Measurements from ENCODE around the gene CDH4.

Gene CDH4

DNA sequence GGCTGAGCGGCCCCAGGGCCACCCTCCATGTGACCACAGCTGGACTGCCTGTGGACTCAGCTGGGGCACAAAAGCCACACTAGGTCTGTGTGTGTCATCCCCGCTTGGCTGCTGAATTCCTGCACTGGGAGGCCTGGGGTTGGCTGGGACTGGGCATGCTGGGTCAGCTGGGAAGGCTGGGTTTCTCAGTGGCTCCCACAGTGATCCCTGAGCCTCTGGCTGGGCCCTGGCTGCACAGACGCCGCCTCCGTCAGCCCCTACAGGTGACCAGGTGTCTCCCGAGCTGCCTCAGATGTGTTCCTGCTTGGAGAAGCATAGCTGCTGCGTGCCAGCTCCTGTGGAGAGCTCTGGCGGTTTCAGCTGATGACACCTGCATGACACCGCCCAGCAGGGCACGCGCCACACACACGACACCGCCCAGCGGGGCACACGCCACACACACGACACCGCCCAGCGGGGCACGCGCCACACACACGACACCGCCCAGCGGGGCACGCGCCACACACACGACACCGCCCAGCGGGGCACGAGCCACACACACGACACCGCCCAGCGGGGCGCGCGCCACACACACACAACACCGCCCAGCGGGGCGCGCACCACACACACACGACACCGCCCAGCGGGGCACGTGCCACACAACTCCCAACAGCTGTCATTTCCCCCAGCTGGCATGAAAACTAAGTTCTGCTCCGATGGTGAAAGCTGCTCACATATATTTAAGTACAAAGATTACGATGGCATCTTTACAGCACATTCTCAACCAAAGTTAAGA lies 724.8 kb downstream of the CDH4 start:
- Histone ChIP-seq H3K27ac (replicated peaks) (no peak overlapping the region), H3K27me3 (ENCODE audit: insufficient read depth, poor library complexity, severe bottlenecking) (no peaks in the 10 kb centered on the region), H3K4me3 (replicated peaks; ENCODE audit: insufficient read depth, low read length) (no peak overlapping the region)
- no peak for DNase-seq (ENCODE audit: low read depth in 1 of 2, low spot score in 1 of 2)
- TF ChIP-seq SPI1 (IDR thresholded peaks at IDR 0.05; ENCODE audit: borderline replicate concordance, low read depth) (no peak), POLR2AphosphoS5 (IDR thresholded peaks at IDR 0.05; ENCODE audit: low read depth) (no peak)
- TF ChIP-seq, protein P1, sequence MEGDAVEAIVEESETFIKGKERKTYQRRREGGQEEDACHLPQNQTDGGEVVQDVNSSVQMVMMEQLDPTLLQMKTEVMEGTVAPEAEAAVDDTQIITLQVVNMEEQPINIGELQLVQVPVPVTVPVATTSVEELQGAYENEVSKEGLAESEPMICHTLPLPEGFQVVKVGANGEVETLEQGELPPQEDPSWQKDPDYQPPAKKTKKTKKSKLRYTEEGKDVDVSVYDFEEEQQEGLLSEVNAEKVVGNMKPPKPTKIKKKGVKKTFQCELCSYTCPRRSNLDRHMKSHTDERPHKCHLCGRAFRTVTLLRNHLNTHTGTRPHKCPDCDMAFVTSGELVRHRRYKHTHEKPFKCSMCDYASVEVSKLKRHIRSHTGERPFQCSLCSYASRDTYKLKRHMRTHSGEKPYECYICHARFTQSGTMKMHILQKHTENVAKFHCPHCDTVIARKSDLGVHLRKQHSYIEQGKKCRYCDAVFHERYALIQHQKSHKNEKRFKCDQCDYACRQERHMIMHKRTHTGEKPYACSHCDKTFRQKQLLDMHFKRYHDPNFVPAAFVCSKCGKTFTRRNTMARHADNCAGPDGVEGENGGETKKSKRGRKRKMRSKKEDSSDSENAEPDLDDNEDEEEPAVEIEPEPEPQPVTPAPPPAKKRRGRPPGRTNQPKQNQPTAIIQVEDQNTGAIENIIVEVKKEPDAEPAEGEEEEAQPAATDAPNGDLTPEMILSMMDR (IDR thresholded peaks at IDR 0.05; ENCODE audit: insufficient read depth, low read length) = no peak

DNA sequence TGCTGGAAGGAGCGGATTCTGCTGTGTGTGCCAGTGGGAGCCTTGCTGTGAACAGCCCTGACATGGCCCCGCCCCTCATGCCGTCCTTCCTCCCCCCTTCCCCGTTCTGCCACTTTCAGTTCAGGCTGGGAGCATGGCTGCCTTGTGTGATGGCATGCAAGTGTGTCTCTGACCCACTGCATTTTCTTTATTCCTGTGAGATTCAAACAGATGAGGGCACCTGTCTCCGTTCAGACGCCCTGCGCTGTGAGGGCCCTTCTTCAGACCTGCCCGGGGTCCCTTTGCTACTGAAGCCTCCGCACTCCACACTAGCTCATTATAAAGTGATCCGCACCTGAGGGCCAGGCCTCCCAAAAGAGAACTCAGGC lies 725.3 kb downstream of the CDH4 start:
- DNase-seq (ENCODE audit: low read depth in 1 of 2, low spot score in 1 of 2) = no peak
- no peak overlapping the region for H3K4me3 ChIP-seq (replicated peaks; ENCODE audit: insufficient read depth, low read length)
- no peak overlapping the region for H3K27ac ChIP-seq (replicated peaks)
- no peaks in the 10 kb centered on the region for H3K27me3 ChIP-seq (ENCODE audit: insufficient read depth, poor library complexity, severe bottlenecking)
- TF ChIP-seq POLR2AphosphoS5 (IDR thresholded peaks at IDR 0.05; ENCODE audit: low read depth) (no peak), GABPA (IDR thresholded peaks at IDR 0.05; ENCODE audit: low read depth) (no peak), REST (IDR thresholded peaks at IDR 0.05; ENCODE audit: insufficient replicate concordance, low read depth) (no peak), SPI1 (IDR thresholded peaks at IDR 0.05; ENCODE audit: borderline replicate concordance, low read depth) (no peak)
- TF ChIP-seq, protein P1 (IDR thresholded peaks at IDR 0.05; ENCODE audit: insufficient read depth, low read length) = no peak

- Histone ChIP-seq H3K4me3 (replicated peaks; ENCODE audit: insufficient read depth, low read length) (no peak overlapping the region), H3K27me3 (ENCODE audit: insufficient read depth, poor library complexity, severe bottlenecking) (no peaks in the 10 kb centered on the region), H3K27ac (replicated peaks) (no peak overlapping the region)
- DNase-seq (ENCODE audit: low read depth in 1 of 2, low spot score in 1 of 2) = no peak
- TF ChIP-seq GABPA (IDR thresholded peaks at IDR 0.05; ENCODE audit: low read depth) (no peak), SPI1 (IDR thresholded peaks at IDR 0.05; ENCODE audit: borderline replicate concordance, low read depth) (no peak), POLR2AphosphoS5 (IDR thresholded peaks at IDR 0.05; ENCODE audit: low read depth) (no peak), REST (IDR thresholded peaks at IDR 0.05; ENCODE audit: insufficient replicate concordance, low read depth) (no peak)
- TF ChIP-seq, protein P1 (IDR thresholded peaks at IDR 0.05; ENCODE audit: insufficient read depth, low read length) = no peak
Observed at GRCh38 chr20:61978491-61978890, 726.4 kb downstream of the CDH4 start.

DNA sequence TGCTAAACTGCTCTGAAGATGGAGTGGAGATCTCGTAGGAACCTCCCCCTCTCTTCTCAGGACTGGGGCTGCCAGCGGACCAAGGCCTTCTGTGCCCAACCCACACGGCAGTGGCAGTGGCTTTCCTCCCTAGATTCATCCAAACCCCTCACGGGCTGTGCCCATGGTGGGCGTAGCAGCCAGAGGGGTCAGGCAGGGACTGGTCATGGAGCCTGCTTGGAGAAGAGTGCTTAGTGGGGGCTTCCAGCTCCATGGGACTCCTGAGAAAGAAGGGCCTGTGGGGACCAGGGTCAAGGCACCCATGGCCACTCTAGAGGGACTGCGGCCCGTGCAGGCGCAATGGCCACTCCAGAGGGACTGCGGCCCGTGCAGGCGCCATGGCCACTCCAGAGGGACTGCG lies 727.0 kb downstream of the CDH4 start:
- no peak for DNase-seq (ENCODE audit: low read depth in 1 of 2, low spot score in 1 of 2)
- no peaks in the 10 kb centered on the region for H3K27me3 ChIP-seq (ENCODE audit: insufficient read depth, poor library complexity, severe bottlenecking)
- TF ChIP-seq SPI1 (IDR thresholded peaks at IDR 0.05; ENCODE audit: borderline replicate concordance, low read depth) (no peak), REST (IDR thresholded peaks at IDR 0.05; ENCODE audit: insufficient replicate concordance, low read depth) (no peak), GABPA (IDR thresholded peaks at IDR 0.05; ENCODE audit: low read depth) (no peak), POLR2AphosphoS5 (IDR thresholded peaks at IDR 0.05; ENCODE audit: low read depth) (no peak)
- TF ChIP-seq, protein P1 (IDR thresholded peaks at IDR 0.05; ENCODE audit: insufficient read depth, low read length) = no peak

More for the DNA sequence above, 727.0 kb downstream of the CDH4 start:
- H3K4me3 ChIP-seq (replicated peaks; ENCODE audit: insufficient read depth, low read length) = no peak overlapping the region
- H3K27ac ChIP-seq (replicated peaks) = no peak overlapping the region
